ENCODE measurements around the gene PBOV1.

Gene PBOV1

DNA sequence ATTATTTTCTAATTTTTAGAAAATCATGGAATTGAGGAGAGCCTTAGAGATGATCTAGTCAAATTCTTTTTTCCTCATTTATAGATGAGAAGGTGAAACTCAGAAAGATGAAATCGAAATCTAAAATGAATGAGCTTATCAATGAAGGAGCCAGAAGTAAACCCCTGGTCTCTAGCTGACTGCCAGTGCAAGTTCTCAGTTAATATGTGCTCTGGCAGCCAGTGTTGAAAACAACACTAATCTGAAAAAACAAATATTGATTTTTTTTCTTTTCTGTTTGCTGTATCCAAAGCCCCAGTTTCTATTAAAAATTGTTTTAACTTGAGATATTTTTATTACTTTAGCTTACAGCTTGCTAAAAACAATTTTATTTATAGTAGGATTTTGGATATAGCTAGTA lies 21.5 kb upstream of the PBOV1 start:
- Histone ChIP-seq H3K27me3 (ENCODE audit: insufficient read depth, low read depth) (no peaks in the 10 kb centered on the region), H3K9ac (no peak overlapping the region), H2AFZ (ENCODE audit: low read depth) (no peak overlapping the region), H3K4me2 (no peak overlapping the region), H3K79me2 (ENCODE audit: insufficient read depth, low read depth) (no peaks in the 10 kb centered on the region), H3K4me1 (ENCODE audit: low read depth, poor library complexity, severe bottlenecking) (no peaks in the 10 kb centered on the region), H3K27ac (no peak overlapping the region), H4K20me1 (ENCODE audit: insufficient read depth) (no peaks in the 10 kb centered on the region), H3K36me3 (ENCODE audit: insufficient read depth) (no peaks in the 10 kb centered on the region), H3K4me3 (IDR thresholded peaks at IDR 0.05; ENCODE audit: insufficient read depth, low read depth, low read length) (no peak overlapping the region)
- TF ChIP-seq, protein P1, sequence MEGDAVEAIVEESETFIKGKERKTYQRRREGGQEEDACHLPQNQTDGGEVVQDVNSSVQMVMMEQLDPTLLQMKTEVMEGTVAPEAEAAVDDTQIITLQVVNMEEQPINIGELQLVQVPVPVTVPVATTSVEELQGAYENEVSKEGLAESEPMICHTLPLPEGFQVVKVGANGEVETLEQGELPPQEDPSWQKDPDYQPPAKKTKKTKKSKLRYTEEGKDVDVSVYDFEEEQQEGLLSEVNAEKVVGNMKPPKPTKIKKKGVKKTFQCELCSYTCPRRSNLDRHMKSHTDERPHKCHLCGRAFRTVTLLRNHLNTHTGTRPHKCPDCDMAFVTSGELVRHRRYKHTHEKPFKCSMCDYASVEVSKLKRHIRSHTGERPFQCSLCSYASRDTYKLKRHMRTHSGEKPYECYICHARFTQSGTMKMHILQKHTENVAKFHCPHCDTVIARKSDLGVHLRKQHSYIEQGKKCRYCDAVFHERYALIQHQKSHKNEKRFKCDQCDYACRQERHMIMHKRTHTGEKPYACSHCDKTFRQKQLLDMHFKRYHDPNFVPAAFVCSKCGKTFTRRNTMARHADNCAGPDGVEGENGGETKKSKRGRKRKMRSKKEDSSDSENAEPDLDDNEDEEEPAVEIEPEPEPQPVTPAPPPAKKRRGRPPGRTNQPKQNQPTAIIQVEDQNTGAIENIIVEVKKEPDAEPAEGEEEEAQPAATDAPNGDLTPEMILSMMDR (conservative IDR thresholded peaks at IDR 0.05; ENCODE audit: low read depth, low read length), result no peak

GRCh38 chr6:138238368-138238767 lies 20.1 kb upstream of the PBOV1 start:
- Histone ChIP-seq H3K4me1 (ENCODE audit: low read depth, poor library complexity, severe bottlenecking) (no peaks in the 10 kb centered on the region), H3K27ac (no peak overlapping the region), H3K27me3 (ENCODE audit: insufficient read depth, low read depth) (no peaks in the 10 kb centered on the region), H3K79me2 (ENCODE audit: insufficient read depth, low read depth) (no peaks in the 10 kb centered on the region), H3K36me3 (ENCODE audit: insufficient read depth) (no peaks in the 10 kb centered on the region), H3K4me3 (IDR thresholded peaks at IDR 0.05; ENCODE audit: insufficient read depth, low read depth, low read length) (no peak overlapping the region), H3K4me2 (no peak overlapping the region), H2AFZ (ENCODE audit: low read depth) (no peak overlapping the region), H3K9ac (no peak overlapping the region), H4K20me1 (ENCODE audit: insufficient read depth) (no peaks in the 10 kb centered on the region)
- TF ChIP-seq, protein P1 (conservative IDR thresholded peaks at IDR 0.05; ENCODE audit: low read depth, low read length), result no peak

- Histone ChIP-seq H4K20me1 (ENCODE audit: insufficient read depth) (no peaks in the 10 kb centered on the region), H2AFZ (ENCODE audit: low read depth) (no peak overlapping the region)
Measured at GRCh38 chr6:138237463-138237862, 19.2 kb upstream of the PBOV1 start.

DNA sequence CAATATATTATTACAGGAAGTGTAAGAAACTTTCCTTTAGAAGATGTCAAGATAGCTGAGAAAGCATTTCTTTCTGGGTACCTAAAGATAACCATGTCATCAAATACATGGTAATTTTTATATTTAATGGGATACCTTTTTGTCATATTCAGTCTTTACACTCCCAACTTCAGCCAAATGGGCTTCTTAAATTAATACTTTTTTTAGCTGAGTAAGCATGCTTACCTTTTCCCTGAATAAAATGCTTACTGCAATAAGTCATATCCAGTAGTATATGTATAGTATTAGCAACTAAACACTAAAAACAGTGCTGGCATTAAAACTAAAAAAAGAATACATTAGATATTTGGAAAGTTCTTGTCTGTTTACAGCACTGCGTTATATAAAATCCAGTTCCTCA lies 17.4 kb upstream of the PBOV1 start:
- Histone ChIP-seq H3K27me3 (ENCODE audit: insufficient read depth, low read depth) (no peaks in the 10 kb centered on the region), H2AFZ (ENCODE audit: low read depth) (no peak overlapping the region), H3K36me3 (ENCODE audit: insufficient read depth) (no peaks in the 10 kb centered on the region), H4K20me1 (ENCODE audit: insufficient read depth) (no peaks in the 10 kb centered on the region), H3K4me2 (no peak overlapping the region), H3K27ac (no peak overlapping the region), H3K9ac (no peak overlapping the region), H3K4me3 (IDR thresholded peaks at IDR 0.05; ENCODE audit: insufficient read depth, low read depth, low read length) (no peak overlapping the region), H3K4me1 (ENCODE audit: low read depth, poor library complexity, severe bottlenecking) (no peaks in the 10 kb centered on the region), H3K79me2 (ENCODE audit: insufficient read depth, low read depth) (no peaks in the 10 kb centered on the region)
- TF ChIP-seq, protein P1 (conservative IDR thresholded peaks at IDR 0.05; ENCODE audit: low read depth, low read length), result no peak

More at GRCh38 chr6:138237463-138237862, 19.2 kb upstream of the PBOV1 start:
- TF ChIP-seq, protein P1 (conservative IDR thresholded peaks at IDR 0.05; ENCODE audit: low read depth, low read length), result no peak
- H3K27me3 ChIP-seq (ENCODE audit: insufficient read depth, low read depth), result no peaks in the 10 kb centered on the region
- no peak overlapping the region for H3K4me2 ChIP-seq
- no peaks in the 10 kb centered on the region for H3K36me3 ChIP-seq (ENCODE audit: insufficient read depth)
- H3K79me2 ChIP-seq (ENCODE audit: insufficient read depth, low read depth), result no peaks in the 10 kb centered on the region
- H3K9ac ChIP-seq, result no peak overlapping the region
- no peaks in the 10 kb centered on the region for H3K4me1 ChIP-seq (ENCODE audit: low read depth, poor library complexity, severe bottlenecking)
- no peak overlapping the region for H3K27ac ChIP-seq
- H3K4me3 ChIP-seq (IDR thresholded peaks at IDR 0.05; ENCODE audit: insufficient read depth, low read depth, low read length), result no peak overlapping the region

Measured in KMS-11 (cell line).